HEK293T (cell line): Measurements from ENCODE around the gene CTPS2.

Experiments
- BHLHE40 ChIP-seq: fragments of 450-650 bp; IDR thresholded peaks from 2 replicates; pipeline ENCODE4 v1.6.1; 2016; ENCODE audit warnings: mild to moderate bottlenecking, moderate library complexity, borderline replicate concordance
- ELF4 ChIP-seq: fragments of 450-650 bp; IDR thresholded peaks from 2 replicates; pipeline ENCODE4 v1.6.1; 2017; ENCODE audit warnings: antibody characterized with exemption
- FOXA1 ChIP-seq: fragments of 450-650 bp; IDR thresholded peaks from 2 replicates; pipeline ENCODE4 v1.6.1; 2016; ENCODE audit warnings: mild to moderate bottlenecking
- FOXK2 ChIP-seq: fragments of 450-650 bp; IDR thresholded peaks from 2 replicates; pipeline ENCODE4 v1.6.1; 2016; ENCODE audit warnings: mild to moderate bottlenecking
- FOXM1 ChIP-seq: fragments of 450-650 bp; IDR thresholded peaks from 2 replicates; pipeline ENCODE4 v1.6.1; 2017; ENCODE audit warnings: mild to moderate bottlenecking, borderline replicate concordance
- HDGF ChIP-seq: fragments of 450-650 bp; IDR thresholded peaks from 2 replicates; pipeline ENCODE4 v1.6.1; 2017; ENCODE audit warnings: antibody characterized with exemption, borderline replicate concordance
- L3MBTL2 ChIP-seq: fragments of 450-650 bp; conservative IDR thresholded peaks from 2 replicates; pipeline ENCODE4 v1.6.1; 2016; ENCODE audit warnings: mild to moderate bottlenecking
- LEF1 ChIP-seq: fragments of 450-650 bp; IDR thresholded peaks from 2 replicates; pipeline ENCODE4 v1.6.1; 2017; ENCODE audit warnings: mild to moderate bottlenecking, borderline replicate concordance
- NFRKB ChIP-seq: fragments of 450-650 bp; IDR thresholded peaks from 2 replicates; pipeline ENCODE4 v1.6.1; 2016; ENCODE audit warnings: mild to moderate bottlenecking, moderate library complexity
- SP1 ChIP-seq: fragments of 450-650 bp; IDR thresholded peaks from 2 replicates; pipeline ENCODE4 v1.6.1; 2017
- SUZ12 ChIP-seq: fragments of 450-650 bp; IDR thresholded peaks from 2 replicates; pipeline ENCODE4 v1.6.1; 2016; ENCODE audit warnings: mild to moderate bottlenecking
- TARDBP ChIP-seq: fragments of 450-650 bp; IDR thresholded peaks from 2 replicates; pipeline ENCODE4 v1.6.1; 2016
- ZNF384 ChIP-seq: fragments of 450-650 bp; IDR thresholded peaks from 2 replicates; pipeline ENCODE4 v1.6.1; 2016

- TF ChIP-seq FOXA1 (no peak), HDGF (no peak), ZNF384 (no peak), SUZ12 (no peak), FOXK2 (no peak), ELF4 (no peak), TARDBP (no peak), LEF1 (no peak), SP1 (no peak), BHLHE40 (no peak), FOXM1 (no peak), NFRKB (no peak), L3MBTL2 (no peak)
Measured at GRCh38 chrX:16658284-16658683, 54.2 kb downstream of the CTPS2 start.
